NOMO-1 treated with DMSO at 0.1 percent for 48 hours (cell line): Measurements from ENCODE around the gene MCU.
A peak's percentile ranks its signal among the peaks of the same experiment; 100 is the strongest.
"Not testable (repeated sequence)": the region's sequence is repeated elsewhere in the genome, so short reads cannot be mapped to it uniquely, and the experiment has no call there.

ENCODE experiments used
- DNase-seq: peaks from one replicate; lab custom pipeline; 2025; ENCODE audit not compliant: unreplicated experiment; lab: John Stamatoyannopoulos, UW

The MCU gene

DNA sequence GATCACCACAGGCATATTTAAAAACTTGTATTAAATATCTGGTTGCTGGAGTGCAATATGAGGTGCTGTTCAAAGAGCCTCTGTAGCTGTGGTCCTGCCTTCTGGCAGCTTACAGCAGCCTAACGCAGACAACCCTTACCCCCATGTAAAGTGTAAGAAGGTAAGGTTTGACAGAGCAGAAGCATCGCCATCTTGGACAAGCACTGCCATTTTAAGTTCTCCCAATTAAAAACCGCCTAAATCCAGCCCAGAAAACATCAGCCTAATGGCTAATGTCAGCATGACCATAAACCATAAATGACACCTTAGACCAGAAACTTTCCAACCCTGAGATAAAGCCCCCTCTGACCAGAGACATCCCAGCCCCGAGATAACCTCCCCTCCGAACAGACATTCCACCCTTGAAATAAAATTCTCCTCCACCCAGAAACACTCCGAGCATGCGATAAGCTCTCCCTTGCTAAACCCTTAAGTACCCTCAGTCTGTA is 196.3 kb downstream of the MCU start:
- no peak for DNase-seq

DNA sequence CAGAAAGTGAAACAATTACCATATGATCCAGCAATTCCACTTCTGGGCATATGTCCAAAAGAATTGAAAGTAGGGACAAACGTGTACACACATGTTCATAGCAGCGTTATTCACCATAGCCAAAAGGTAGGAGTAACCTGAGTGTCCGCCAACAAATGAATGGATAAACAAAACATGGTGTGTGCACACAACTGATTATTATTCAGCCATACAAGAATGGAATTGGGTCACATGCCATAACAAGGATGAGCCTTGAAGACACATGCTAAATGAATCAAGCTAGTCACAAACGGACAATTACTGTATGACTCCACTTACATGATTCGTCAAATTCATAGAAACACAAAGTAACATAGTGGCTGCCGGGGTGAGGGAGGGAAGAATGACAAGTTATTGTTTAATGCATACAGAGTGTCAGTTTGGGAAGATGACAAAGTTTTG is 197.5 kb downstream of the MCU start:
- no peak for DNase-seq

DNA sequence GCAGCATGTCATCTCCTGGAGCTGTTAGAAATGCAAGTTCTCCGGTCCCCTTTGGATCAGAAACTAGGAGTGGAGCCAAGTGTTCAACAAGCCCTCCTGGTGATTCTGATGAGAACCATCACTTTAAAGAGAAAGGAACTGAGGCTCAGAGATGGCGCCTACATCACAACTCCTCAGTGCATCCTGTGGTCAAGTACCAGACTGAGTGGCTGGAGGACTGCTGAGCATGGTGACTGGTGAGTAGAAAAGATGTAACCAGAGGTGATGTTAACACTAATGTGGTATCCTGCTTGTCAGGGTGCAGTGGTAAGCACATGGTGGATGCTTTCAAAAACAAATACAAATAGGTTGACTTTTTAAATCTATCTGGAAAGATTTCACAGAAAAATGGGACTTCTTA is 198.1 kb downstream of the MCU start:
- no peak for DNase-seq

DNA sequence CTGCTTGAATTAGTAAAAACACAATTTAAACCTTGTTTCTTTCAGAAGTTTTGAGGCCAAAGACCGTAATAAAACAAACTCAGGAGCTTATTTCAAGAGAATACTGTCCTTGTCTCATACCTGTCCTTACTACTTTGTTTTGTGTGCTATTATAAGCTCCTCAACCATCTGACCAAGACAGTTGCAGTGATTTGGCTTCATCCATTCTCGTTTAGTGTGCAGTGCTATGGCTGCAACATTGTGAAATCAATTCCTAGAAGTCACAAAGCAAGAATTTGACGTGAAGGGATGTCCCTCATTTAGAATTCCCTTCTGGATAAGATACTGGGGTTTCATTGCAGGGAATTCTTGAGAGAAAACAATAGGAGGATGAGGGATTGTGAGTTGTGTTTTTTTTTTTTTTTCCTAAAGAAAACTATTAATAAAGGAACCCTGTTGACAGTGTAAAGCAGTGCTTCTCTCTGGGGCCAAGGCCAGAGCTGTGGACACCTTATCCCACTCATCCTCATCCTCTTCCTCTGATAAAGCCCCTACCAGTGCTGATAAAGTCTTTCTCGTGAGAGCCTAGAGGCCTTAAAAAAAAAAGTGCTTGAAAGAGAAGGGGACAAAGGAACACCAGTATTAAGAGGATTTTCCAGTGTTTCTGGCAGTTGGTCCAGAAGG is 201.3 kb downstream of the MCU start, which contains the start of gene OIT3:
OIT3 (plus strand) TSS at position 604 of the 663 bp plus-strand sequence. CDS start 60 bp downstream, outside the sequence.
- no peak for DNase-seq

DNA sequence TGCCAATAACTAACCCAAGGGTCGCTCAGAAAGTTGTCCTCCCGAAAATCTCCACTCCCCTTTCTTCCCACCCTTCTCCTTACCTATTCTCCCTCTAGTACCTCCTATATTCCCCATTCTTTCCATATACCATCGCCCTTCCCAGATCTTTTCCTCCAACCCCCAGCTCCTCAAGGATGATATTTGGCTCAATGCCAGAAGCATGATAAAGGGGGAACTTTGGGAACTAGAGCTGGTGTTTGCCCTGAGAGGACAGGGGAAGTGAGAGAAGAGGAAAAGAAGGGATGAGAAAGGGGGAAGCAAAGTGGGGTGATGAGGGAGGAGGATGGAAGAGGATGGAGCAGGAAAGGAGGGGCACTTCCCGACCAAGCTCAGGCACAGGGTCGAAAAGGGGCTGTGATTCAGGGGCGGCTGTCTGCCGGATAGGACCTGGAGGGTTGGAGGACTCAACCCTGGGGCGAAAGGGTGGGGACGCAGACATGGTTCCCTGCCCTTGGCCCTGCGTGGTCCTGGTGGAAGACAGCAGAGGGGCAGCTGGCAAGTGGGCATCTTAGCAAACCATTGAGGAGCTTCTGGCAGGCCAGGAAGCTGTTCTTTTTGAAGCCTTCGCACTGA is 203.4 kb downstream of the MCU start:
- DNase-seq: no peak

DNA sequence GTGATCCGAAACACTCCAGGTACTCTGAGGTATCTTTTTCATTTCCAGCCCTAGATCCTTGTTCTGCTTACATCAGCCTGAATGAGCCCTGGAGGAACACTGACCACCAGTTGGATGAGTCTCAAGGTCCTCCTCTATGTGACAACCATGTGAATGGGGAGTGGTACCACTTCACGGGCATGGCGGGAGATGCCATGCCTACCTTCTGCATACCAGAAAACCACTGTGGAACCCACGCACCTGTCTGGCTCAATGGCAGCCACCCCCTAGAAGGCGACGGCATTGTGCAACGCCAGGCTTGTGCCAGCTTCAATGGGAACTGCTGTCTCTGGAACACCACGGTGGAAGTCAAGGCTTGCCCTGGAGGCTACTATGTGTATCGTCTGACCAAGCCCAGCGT is 206.7 kb downstream of the MCU start:
- DNase-seq: no peak

DNA sequence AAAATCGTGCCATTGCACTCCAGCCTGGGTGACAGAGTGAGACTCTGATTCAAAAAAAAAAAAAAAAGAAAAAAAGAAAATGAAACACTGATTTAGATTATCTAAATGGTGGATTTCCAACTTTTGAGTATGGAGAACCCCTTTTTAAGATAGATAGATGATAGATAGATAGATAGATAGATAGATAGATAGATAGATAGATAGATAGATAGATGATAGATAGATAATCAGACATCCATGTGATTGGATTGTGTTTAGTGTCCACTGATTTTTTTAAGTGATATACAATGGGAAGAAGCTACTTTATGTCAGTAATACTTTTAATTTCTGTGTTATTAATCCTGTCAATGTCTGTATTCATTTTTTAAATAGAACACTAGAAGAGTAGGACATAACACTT is 207.6 kb downstream of the MCU start:
- no peak for DNase-seq

DNA sequence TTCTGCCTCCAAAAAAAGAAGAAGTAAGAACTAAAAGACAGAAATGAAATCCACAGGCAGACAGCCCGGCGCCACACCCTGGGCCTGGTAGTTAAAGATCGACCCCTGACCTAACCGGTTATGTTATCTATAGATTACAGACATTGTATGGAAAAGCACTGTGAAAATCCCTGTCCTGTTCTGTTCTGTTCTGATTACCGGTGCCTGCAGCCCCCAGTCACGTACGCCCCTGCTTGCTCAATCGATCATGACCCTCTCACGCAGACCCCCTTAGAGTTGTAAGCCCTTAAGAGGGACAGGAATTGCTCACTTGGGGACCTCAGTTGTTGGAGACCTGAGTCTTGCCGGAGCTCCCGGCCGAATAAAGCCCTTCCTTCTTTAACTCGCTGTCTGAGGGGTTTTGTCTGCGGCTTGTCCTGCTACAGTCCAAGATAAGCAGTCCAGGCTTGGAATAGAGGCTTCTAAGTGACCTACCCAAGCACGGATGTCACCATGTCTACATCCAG is 212.1 kb downstream of the MCU start:
- DNase-seq: not testable (repeated sequence)

DNA sequence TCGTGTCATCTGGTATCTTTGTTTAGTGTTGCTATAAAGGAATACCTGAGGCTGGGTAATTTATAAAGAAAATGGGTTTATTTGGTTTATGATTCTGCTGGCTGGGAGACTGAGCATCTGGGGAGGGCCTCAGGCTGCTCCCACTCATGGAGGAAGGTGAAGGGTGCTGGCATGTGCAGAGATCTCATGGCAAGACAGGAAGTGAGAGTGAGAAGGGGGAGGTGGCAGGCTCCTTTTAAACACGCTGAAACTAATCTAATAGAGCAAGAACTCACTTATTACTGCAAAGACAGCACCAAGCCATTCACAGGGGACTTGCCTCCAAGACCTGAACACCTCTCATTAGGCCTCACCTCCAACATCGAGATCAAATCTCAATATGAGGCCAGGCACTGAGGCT is 212.9 kb downstream of the MCU start:
- DNase-seq: peak; percentile 36

DNA sequence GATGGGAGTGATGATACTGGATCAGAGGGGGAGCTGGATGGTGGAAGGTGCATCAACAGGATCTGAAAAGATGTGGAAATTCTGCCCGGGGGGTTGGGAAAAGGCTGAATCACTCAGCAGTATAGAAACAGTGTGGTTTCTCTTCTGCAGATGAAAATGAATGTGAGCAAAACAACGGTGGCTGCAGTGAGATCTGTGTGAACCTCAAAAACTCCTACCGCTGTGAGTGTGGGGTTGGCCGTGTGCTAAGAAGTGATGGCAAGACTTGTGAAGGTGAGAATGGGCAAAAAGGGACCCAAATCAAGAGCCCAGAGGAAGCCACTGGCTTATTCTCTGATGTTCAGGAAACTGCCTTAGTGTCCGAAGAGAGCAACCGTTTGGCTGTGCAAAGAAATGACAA is 214.5 kb downstream of the MCU start:
- no peak for DNase-seq

DNA sequence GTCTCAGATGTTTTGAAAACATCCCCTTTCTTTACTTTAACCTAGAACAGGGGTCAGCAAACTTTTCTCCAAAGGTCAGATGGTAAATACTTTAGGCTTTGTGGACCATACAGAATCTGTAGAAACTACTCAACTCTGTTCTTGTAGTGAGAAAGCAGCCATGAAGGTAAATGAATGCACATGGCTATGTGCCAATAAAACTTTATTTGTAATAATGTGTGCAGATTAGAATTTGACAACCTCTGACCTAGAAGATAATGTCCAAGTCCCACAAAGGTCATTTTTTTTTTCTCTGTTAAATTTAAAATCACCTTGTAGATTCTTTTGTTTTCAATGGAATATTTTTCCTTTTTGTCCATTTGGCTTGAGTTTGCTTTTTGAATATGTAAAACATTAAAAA is 218.8 kb downstream of the MCU start:
- DNase-seq: no peak

DNA sequence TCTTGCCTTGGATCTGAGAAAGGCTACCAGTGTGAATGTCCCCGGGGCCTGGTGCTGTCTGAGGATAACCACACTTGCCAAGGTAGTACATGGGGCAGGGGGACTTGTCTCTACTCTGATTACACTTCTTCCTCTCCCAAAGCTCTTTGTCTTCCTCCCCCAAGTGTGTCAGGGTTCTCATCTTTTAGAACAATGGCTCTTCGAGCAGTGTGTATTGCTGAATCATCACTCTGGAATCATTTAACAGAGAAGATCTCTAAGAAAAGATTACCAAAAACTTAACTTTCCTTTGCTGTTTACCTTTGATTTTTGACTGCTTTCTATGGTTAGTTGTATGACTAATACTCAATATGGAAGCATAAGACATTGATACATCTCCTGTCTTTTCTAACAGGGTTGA is 219.8 kb downstream of the MCU start:
- DNase-seq: no peak

DNA sequence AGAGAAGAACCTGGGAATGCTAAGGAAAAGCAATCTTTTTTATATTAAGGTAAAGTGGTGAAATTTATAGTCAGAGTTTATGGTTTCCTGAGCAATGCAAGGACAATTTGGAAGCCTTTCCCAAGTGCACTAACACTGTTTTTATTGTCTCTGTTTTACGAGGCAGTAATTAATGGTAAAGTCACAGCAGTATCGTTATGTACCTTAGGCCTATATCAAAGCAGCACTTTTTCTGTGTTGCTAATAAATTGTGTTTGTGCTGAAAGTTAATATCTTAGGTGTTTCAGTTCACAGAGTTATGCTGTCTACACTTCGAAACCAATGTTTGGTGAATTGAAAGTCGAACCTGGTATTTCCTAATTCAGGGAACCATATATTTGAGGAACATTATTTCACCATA is 220.8 kb downstream of the MCU start:
- DNase-seq: no peak

DNA sequence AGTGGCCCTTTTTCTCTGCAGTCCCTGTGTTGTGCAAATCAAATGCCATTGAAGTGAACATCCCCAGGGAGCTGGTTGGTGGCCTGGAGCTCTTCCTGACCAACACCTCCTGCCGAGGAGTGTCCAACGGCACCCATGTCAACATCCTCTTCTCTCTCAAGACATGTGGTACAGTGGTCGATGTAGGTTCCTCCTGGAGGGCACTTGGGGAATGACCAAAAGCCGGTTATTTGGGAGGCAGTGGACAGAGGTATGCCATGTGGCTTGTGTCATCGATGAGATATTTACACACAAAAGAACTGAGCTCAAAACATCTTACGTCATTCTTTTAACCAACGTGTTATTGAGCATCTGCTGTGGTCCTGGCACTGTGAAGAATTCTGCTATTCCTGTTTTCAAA is 221.3 kb downstream of the MCU start:
- no peak for DNase-seq

DNA sequence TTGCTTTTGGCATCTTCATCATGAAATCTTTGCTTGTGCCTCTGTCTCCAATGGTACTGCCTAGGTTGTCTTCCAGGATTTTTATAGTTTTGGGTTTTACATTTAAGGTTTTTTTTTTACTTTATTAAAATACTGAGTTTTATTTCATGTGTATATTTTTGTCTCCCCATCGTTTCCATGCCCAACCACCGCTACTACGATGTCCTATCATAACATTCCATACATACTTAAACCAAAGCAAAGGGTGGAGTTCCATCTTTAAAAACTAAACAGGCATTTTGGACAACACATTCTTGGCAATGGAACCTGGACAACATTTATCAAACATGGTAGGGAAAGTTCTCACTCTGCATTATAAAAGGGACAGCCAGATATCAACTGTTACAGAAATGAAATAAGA is 225.3 kb downstream of the MCU start:
- not testable (repeated sequence) for DNase-seq

DNA sequence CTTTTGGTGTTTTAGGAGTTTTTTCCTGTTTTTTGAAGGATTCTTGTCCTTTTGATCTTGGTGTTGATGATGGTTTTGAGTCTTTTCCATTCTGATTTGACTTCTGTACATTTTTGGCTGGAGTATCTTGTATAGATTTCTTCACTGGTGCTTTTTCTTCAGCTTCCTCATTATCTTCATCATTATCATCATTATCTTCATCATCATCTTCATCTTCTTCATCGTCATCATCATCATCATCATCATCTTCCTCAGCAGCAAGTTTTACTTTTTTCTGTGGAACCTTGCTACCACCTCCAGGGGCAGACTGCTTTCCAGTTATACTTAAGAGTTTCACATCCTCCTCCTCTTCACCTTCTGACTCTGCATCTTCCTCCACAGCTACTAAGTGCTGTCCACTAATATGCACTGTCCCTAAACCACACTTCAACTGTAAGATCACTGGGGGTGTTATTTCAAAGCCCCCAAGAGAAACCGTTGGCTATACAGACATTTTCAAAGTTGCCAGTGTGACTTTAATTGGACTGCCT is 225.9 kb downstream of the MCU start:
- DNase-seq: not testable (repeated sequence)

DNA sequence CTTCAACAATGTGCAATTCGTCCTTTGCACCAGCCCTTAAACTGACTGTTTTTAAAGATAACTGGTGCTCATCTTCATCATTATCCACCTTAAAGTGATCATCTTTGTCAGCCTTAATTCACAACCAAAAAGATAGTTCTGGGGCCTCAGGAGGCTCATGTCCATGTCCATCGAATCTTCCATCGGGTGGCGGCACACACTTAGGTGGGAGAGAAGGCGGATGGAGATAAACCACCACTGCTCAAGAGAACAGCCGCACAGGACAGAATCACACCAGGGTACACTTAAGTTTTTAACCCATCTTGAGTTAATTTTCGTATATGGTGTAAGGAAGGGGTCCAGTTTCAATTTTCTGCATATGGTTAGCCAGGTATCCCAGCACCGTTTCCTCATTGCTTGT is 226.4 kb downstream of the MCU start:
- no peak for DNase-seq

DNA sequence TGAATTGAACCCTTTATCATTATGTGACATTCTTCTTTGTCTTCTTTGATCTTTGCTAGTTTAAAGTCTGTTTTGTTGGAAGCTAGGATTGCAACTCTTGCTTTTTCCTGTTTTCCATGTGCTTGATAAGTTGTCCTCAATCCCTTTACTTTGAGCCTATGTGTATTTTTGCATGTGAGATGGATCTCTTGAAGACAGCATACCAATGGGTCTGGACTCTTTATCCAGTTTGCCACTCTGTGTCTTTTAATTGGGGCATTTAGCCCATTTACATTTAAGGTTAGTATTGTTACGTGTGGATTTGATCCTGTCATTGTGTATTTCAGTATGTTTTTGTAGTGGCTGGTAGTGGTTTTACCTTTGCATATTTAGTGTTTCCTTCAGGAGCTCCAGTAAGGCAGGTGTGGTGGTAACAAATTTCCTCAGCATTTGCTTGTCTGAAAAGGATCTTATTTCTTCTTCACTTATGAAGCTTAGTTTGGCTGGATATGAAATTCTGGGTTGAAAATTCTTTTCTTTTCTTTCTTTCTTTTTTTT is 229.3 kb downstream of the MCU start:
- not testable (repeated sequence) for DNase-seq

DNA sequence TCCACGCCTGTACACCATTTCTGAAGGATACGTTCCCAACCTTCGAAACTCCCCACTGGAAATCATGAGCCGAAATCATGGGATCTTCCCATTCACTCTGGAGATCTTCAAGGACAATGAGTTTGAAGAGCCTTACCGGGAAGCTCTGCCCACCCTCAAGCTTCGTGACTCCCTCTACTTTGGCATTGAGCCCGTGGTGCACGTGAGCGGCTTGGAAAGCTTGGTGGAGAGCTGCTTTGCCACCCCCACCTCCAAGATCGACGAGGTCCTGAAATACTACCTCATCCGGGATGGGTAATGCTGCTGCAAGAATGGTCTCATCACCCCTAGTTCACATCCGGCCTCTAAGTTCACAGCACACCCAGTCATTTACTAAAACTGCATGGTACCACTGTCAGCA is 232.4 kb downstream of the MCU start:
- DNase-seq: no peak

DNA sequence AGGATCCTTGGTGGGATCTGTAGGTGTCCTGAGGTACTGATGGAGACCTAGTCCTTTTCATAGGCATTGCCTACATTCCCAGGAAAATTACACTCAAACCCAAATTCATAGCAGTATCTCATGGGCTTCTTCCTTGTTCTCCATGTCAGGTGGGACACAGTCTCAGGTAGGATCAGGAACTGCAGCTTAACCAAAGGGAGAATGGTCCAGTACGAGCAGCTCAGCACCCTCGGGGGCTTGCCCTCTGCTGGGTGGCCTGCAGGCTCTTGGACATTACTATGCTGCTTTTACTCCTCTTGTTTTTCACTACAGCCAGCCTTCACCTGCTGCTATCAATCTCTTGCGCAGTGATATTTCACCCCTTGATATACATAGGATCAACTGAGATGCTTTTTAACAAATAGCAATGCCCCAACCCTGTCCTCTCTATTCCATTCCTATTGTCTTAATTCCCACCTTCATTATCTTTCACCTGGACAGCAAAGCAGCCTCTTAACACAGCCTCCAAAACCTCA is 234.1 kb downstream of the MCU start:
- DNase-seq: no peak

DNA sequence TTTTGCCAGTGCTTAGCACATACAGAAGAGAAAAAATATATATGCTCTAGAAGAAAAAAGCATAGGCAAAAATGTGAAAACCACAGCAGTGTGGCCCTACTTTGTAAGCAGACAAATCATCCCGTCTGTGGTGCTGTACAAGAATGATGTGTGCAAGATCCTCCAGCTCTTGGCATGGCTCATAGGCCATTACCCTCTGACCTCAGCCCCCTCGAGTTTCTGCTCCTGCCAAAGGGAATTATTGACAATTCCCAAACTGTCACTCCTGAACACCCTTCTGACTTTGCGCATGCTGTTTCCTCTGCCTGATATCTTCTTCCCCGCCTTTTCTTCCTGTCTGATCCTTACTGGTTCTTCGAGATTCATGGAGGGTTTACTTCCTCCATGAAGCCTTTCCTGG is 235.5 kb downstream of the MCU start:
- no peak for DNase-seq

DNA sequence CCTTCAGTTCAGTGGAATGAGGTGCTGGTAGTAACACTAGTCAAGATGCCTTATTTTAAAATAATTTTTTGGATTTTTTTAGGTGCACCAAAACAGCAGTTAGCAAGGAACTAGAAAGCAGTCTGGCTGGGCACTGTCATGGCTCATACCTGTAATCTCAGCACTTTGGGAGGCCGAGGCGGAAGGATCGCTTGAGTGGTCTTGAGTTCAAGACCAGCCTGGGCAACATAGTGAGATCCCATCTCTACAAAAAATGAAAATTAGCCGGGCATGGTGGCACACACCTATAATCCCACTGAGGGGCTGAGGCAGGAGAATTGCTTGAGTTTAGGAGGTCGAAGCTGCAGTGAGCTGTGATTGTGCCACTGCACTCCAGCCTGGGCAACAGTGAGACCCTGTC is 236.9 kb downstream of the MCU start:
- DNase-seq: no peak
